Fibroblast of peridontal ligament (primary cell): ENCODE data around the gene KCNS3.
A peak's percentile ranks its signal among the peaks of the same experiment; 100 is the strongest.
"Not testable (repeated sequence)": the region's sequence is repeated elsewhere in the genome, so short reads cannot be mapped to it uniquely, and the experiment has no call there.

Source experiments
- DNase-seq: peaks from one replicate; pipeline ENCODE4 v3.0.0-alpha.2; 2010; ENCODE audit errors: extremely low read depth

The KCNS3 gene

GRCh38 chr2:17943444-17943843, 65.0 kb downstream of the KCNS3 start:
- DNase-seq: no peak

DNA sequence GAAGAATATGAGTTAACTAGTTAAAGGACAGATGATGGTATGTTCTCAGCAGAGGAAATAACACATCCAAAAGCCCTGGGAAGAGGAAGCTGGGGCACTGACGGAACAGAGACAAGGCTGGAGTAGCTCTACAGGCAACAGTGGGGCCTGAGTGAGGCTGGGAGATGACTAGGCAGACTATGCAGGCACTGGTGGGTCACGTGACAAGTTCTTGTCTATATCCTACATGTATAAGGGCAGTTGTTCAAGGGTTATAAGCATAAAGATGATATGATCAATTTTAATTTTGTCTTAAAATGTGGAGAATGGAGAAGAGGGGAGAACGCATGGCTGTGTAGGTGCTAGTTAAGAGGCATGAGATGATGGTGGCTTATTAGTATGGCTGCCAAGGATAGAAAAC, 68.6 kb downstream of the KCNS3 start:
- no peak for DNase-seq

GRCh38 chr2:17950006-17950405, 71.5 kb downstream of the KCNS3 start:
- DNase-seq: no peak

DNA sequence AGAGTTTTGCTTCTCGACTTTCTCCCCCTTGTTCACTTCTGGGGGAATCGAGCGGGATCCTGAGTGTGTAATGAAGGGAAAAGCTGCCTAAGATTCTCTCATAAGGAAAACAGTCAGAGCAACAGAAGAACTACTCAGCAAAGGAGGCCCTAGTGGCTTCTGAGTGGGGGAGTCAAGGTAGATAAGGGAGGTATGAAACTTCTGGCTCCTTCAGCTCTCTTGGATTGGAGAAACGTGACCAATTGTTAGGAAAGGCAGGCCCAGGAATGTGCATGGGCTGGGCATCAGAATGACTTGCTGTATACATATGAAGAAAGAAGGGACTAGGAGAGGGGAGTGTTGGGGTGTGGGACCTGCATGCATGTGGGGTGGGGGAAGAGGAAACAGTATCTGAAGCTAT, 73.1 kb downstream of the KCNS3 start:
- no peak for DNase-seq

DNA sequence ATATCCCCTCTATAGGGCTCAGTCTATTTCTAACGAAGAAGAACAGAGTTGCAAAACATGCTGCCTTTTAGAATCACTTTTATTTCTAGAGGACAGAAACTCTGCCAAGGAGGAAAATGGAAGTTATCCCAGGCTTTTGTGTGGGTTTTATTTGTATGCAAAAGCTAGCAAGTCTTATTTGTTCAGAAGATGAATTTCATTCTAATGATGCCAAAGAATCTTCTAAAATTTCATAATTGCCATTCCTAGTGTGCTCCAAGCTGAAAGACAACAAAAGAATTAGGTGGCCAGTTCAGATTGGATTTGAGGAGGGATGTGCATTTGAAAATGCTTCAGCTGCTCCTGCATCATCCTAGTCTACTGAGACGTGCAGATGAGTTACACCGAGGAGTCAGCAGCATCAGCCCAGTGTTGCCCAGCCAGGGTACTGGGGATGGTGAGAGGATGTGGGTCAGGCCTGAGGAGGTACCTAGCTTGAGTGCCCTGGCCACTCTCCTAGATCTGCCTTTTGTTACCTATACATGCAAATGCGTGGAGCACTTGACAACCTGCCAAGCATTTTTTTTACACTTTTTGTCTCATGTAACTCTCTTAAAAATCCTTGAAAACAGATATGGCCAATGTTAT, 80.1 kb downstream of the KCNS3 start:
- DNase-seq: peak; percentile 52

DNA sequence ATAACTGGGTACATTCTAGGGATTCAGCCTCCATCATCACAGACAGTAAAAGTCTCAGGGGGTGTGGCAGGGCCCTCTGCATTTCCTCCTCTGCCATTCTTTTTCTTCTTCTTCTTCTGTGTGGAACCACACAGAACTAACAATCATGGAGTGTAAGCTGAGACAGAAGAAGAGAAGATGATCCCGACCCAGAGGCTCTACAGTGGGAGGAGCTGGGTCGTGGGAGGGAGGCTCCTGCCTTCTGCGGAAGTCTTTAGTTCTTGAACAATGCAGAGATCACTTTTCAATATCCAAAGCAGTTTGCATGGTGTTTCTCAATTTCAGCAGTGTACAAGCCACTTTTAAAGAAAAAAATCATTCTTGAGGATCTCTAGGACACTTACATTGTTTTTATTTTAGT, 80.9 kb downstream of the KCNS3 start:
- DNase-seq: no peak

DNA sequence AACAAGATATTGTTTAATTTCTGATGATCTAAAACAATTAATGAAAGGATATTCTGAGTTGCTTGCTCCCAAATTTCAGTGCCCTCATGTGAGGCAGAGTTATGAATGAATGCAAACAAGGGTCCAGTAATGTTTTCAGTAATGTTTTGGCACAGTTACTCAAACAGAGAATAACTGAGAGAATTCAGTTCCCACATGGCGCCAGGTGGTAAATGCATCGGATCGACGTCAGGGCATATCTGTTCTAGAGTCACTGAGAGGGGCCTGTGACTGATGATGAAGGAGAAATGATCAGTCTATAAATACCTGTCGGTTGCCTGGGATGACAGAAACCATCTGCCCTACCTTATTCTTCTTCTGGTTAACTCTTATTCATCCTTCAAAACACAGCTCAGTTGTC, 81.4 kb downstream of the KCNS3 start:
- DNase-seq: no peak

DNA sequence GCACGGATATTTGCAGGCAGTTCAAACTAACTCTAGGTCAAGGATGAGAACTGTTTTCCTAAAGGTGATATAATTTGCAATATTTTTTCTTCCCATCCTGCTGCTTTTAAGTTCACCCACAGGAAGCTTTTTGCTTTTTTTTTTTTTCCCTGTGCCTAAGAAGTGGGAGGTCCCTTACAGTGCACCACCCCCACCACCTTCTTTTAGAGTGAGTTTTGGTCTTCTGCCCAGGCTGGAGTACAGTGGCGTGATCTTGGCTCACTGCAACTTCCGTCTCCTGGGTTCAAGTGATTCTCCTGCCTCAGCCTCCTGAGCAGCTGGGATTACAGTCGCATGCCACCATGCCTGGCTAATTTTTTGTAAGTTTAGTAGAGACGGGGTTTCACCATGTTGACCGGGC, 82.5 kb downstream of the KCNS3 start:
- no peak for DNase-seq

- DNase-seq: no peak
Observed at GRCh38 chr2:17961789-17962188, 83.3 kb downstream of the KCNS3 start.

DNA sequence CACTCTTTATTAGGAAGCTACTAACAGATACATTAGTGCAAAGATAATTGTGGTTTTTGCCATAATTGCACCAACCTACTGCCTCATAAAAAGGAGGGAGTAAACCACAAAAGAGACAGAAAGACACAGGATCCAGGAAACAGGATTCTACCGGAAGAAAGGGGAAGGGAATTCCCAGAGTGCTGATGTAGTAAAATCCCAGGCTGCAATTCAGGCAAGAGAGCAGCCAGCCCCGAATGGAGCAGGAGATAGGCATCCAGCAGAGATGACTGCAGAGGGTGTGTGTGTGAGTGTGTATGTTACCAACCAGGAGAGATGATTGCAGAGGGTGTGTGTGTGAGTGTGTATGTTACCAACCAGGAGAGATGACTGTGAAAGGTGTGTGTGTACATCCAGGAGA, 84.4 kb downstream of the KCNS3 start:
- DNase-seq: peak; percentile 16

- not testable (repeated sequence) for DNase-seq
Observed at GRCh38 chr2:17963571-17963970, 85.1 kb downstream of the KCNS3 start.

DNA sequence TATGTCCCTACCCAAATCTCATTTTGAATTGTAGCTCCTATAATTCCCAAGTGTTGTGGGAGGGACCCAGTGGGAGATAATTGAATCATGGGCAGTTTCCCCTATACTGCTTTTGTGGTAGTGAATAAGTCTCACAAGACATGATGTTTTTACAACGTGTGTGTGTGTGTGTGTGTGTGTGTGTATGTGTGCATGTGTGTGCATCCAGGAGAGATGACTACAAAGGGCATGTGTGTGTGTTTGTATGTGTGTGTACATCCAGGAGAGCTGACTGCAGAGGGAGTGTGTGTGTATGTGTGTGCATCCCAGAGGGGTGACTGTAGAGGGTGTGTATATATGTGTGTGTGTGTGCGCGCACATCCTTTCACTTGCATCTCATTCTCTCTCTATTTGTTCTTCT, 86.7 kb downstream of the KCNS3 start:
- DNase-seq: no peak

- DNase-seq: no peak
Observed at GRCh38 chr2:17966798-17967197, 88.3 kb downstream of the KCNS3 start.

DNA sequence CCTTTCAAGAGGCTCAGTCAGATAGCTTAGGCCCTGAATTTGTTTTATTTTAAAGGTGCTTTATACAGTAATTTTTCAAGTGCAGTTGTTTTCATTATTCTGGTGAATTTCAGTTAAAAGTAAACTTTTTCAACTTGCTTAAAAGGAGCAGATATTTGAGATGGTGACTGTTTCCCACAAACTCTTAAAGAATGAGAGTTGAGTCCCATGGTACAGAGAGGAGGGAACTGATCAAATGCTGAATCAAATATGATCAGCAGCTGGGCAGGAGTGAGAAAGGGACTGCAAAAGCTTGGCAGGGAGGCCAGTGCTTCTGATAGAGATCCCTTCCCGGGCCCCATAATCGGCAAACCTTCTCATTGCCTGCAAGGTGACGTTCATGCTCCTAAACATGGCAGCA, 91.2 kb downstream of the KCNS3 start:
- DNase-seq: peak; percentile 78

DNA sequence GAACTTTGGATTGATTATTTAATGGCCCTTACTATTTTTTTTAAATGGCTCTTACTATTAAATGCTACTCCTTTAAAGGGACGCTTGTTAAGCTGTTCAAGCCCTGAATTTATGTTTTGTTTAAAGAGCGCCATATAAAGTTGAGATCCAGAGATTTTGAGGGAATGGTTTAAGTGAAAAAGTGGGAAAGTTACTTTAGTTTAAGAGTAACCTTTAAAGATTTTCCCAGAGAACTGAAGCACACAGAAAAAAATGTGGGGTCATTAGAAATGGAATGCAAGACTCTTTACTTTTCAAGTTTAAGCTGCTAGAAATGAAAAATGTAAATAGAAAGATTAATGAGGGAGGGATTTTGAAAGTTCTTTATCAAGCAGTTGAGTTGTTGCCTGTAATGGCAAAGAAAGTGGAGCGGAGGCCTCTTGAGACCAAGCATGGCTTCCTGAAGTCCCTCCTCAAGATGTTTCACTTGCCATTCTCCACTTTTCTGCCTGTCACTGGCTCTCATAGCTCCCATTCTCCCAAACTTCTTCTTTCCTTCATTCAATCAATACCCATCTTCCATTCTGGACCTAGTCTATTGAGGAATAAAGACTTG, 93.2 kb downstream of the KCNS3 start:
- peak; percentile 15 for DNase-seq

- DNase-seq: peak; percentile 29
Observed at GRCh38 chr2:17972991-17973390, 94.5 kb downstream of the KCNS3 start.

DNA sequence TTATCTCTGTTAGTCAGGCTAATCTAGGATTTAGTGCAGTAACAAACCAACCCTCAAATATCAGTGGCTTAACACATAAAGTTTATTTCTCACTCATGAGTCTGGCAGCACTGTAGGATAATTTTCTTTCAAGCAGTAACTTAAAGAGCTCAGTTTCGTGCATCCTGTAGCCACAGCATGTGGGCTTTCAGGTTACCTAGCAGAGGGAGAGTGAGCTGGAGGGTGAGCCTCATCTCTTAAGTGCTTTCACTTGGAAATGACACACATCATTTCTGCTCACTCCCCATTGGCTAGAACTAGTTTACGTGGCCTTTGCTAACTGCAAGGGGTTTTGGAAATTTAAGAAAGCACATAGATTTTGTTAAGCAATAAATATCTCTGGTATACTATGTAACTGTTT, 96.9 kb downstream of the KCNS3 start:
- no peak for DNase-seq

DNA sequence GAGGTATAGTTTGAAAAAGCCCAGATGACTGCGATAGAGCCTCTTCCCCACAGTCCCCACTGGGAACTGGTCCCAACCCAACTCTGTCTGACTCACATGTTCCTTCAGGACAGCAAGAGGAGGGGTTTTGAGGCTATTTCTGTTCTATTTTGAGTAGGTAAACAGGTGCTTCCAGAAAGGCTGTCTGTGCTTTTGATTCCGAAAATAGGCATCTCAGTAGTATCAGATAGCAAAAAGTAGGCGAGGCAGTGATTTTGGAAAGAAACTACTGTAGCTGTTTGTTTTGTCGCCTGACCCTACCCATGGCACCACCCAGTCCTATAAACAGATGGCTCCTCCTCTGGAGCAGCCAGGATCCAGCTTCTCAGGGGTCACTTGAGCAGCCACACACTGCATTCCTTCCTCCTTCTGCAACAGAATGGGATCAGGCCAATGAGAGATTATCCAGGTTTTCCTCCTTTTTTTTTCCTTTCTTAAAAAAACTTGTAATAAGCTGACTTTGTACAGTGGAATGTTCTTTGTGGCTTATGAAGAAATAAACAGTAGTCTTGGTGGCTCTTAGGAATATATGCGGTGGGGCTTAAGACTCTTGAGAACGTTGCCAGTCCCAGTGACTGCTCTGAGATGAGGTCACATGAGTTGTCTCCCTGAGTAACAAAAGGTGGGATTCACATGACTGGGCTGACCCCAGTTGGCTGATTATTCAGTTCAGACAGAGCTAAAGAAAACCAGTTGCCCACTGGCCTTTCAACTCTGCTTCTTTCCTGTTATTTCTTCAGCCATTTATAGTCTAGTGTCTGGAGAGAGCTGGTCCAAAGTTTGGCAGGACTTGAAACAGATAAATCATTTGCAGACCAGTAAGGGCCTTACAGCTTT, 98.6 kb downstream of the KCNS3 start:
- peak; percentile 99 for DNase-seq

GRCh38 chr2:17979707-17980106, 101.2 kb downstream of the KCNS3 start:
- peak; percentile 76 for DNase-seq

- no peak for DNase-seq
Observed at GRCh38 chr2:17981936-17982335, 103.5 kb downstream of the KCNS3 start.
